Esophagus muscularis mucosa (tissue), 3 donors: ENCODE results near the gene MTTP.

Experiments used
- CTCF ChIP-seq, 3 experiments: fragments of 200-600 bp in 2 of 3; fragments of 450-650 bp in 1 of 3; sonication (generic) in 2 of 3; IDR thresholded peaks; one replicate each; pipeline ENCODE4 v1.5.1; 2017 to 2019; ENCODE audit warnings: antibody characterized with exemption in 3 of 3, mild to moderate bottlenecking in 2 of 3, moderate library complexity in 1 of 3
- POLR2AphosphoS5 ChIP-seq, 2 donors: sonication (generic); formaldehyde crosslinking; IDR thresholded peaks; one replicate each; pipeline ENCODE4 v1.6.1; 2017; ENCODE audit warnings: antibody characterized with exemption in 2 of 2

- TF ChIP-seq CTCF (IDR thresholded peaks at IDR 0.05) (no peak), POLR2AphosphoS5 (IDR thresholded peaks at IDR 0.05) (no peak)
Measured at GRCh38 chr4:99585516-99585915, 10.9 kb downstream of the MTTP start.
